Keratinocyte (primary cell): Measurements from ENCODE around the gene MEOX1.

Experiments used
- CTCF ChIP-seq, 3 experiments: IDR thresholded peaks in 1 of 3; conservative IDR thresholded peaks in 1 of 3; optimal IDR thresholded peaks in 1 of 3; 2 replicates in 2 of 3; 3 replicates in 1 of 3; pipeline versions ENCODE3 to v1.5.1; 2011; ENCODE audit warnings: low read length in 3 of 3, mild to moderate bottlenecking in 3 of 3, moderate library complexity in 2 of 3, control low read depth in 1 of 3, inconsistent platforms in 1 of 3; ENCODE audit not compliant: insufficient read depth in 2 of 3; ENCODE audit errors: extremely low read depth in 1 of 3
- EZH2 ChIP-seq: IDR thresholded peaks from one replicate; pipeline ENCODE4 v1.6.1; 2012; ENCODE audit warnings: inconsistent platforms, mild to moderate bottlenecking, low read length, moderate library complexity

DNA sequence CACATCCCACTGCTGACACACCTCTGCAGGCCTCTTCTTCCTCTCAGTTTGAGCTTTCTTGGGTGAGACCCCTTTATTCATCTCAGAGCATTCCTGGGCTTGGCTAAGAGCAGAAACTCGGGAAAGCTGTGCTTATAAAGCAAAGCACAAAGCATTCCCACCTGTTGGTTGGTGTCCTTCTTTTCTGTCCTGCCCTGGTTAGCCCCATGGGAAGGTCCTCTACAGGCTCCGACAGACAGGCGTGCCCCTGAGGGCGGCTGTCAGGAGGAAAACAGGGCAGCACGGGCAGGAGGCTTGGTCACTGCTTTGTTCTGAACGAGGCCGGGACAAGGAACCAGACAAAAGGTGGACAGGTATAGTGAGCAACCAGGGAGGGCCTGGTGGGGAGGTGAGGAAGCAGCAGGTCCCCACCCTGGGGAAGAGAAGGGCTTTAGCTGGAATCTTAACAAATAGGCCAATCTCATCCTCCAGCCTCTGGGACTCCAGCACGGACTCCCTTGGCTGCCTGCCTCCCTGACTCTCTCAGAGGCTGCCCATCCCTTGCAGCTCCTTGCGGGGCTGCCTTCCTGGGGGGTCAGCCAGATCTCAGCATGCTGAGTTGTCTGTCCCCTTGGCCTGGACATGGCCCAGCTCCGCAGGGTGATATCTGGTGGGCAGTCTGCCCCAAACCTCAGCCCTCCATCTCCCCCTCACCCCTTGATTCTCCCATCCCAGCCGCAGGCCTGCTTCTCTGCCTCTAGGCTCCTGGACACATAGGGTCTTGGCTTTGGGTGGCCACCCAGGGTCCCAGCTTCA is 1.7 kb downstream of the MEOX1 start:
- no peak for TF ChIP-seq CTCF (optimal IDR thresholded peaks at IDR 0.05 in 1 of 3, IDR thresholded peaks at IDR 0.05 in 1 of 3, conservative IDR thresholded peaks at IDR 0.05 in 1 of 3; ENCODE audit: extremely low read depth in 1 of 3, insufficient read depth in 2 of 3, low read length in 3 of 3)
- TF ChIP-seq EZH2 = no peak
